ENCODE data around the gene KCNJ18. TPM values are rescaled to one million over a fixed set of nuclear protein-coding genes. Genes with fewer than 3 reads are reported as not detected.

Gene KCNJ18
- total RNA-seq = not detected

GRCh38 chr17:21691883-21692703 lies at the start of gene KCNJ18:
TSS of gene KCNJ18 (plus strand) at chr17:21692523. CDS start at chr17:21702787, 10,264 bp downstream.

